Lung microvascular endothelial cell (primary cell): ENCODE results near the gene MOGAT1. TPM values are rescaled to one million over a fixed set of nuclear protein-coding genes. Genes with fewer than 3 reads are reported as not detected.

ENCODE experiments used
- DNase-seq, 2 donors: peaks; one replicate each; pipeline versions ENCODE4 v3.0.0 to v3.0.0-alpha.2; 2010; ENCODE audit warnings: low read depth in 2 of 2
- total RNA-seq: library from RNA; depleted of rRNA; stranded (reverse); fragments of >200 nt; gene quantifications from 2 replicates; pipeline ENCODE4 v1.2.1, GENCODE V29; 2014

Gene MOGAT1, protein sequence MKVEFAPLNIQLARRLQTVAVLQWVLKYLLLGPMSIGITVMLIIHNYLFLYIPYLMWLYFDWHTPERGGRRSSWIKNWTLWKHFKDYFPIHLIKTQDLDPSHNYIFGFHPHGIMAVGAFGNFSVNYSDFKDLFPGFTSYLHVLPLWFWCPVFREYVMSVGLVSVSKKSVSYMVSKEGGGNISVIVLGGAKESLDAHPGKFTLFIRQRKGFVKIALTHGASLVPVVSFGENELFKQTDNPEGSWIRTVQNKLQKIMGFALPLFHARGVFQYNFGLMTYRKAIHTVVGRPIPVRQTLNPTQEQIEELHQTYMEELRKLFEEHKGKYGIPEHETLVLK
- total RNA-seq: not detected in 2 replicates

GRCh38 chr2:222671259-222672067 lies at the start of gene MOGAT1:
TSS of gene MOGAT1 (plus strand) at chr2:222671658. CDS start at chr2:222671786, 128 bp downstream.
- DNase-seq: peak in 1 of 2 donors; percentile 26

- no peak for DNase-seq
These were observed 49.6 kb upstream of the MOGAT1 start for GRCh38 chr2:222621893-222622292.

DNA sequence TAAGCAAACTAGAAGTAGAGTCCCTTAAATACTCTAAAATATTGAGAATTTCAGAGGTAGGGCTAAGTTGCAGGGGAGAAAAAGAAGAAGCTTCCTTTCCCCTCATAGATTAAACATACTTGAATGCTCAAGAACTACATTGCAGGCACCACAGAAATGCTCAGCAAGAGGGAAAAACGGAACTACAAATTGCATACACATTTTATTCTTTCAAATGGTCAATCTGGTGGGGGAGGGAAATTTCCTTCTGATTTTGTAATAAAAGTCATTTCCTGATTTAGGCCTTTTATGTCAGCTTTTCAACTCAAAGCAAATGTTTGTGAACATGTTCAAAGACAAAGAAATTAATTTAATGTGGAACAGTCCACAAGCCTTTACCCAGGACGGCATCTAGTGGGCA lies 48.5 kb upstream of the MOGAT1 start:
- peak in 1 of 2 donors; percentile 7 for DNase-seq

DNA sequence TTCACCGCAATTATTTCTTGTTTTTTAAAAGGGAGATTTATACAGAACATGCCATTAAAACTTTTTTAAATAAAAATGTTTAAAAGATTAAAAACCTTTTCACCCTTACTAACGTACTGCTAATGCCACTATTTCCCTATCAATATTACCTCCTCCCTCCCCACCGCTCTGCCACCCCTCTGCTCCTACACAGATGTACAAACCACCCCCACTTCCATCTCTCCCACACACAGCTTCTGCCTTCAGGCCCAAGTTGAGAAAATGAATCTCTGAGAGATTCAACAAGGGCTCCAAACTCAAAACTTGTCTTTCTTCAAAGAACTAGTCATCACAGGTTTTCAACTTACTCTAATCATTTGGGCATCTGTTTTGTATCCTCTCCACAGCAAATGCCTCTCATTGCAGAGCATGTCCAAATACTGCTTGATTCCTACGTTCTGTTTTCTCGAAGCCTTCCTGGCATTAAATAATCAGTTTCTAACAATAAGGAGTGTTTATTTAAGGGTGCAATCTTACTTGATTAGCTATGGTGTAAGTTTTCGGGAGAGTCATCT lies 47.6 kb upstream of the MOGAT1 start:
- DNase-seq: no peak

DNA sequence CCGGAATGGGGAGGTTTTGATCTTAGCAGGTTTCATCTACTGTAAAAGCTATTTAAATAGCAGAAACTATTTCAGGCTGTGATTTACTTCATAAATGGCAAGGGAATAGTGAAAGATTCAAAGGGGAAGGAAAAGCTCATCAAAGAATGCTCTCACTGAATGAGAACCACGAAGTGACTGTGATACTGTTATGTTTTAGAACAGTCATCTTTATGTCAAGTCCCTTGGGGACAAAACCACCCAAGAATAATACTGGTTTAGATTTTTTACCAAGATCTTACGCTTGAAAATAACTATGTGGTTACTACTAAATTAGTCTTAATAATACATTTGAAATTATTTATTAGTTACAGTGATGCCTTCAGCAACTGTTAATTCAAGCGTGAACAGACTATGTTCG lies 43.7 kb upstream of the MOGAT1 start:
- DNase-seq: no peak

GRCh38 chr2:222635295-222635694 lies 36.2 kb upstream of the MOGAT1 start:
- no peak for DNase-seq

GRCh38 chr2:222637067-222637466 lies 34.4 kb upstream of the MOGAT1 start:
- no peak for DNase-seq

DNA sequence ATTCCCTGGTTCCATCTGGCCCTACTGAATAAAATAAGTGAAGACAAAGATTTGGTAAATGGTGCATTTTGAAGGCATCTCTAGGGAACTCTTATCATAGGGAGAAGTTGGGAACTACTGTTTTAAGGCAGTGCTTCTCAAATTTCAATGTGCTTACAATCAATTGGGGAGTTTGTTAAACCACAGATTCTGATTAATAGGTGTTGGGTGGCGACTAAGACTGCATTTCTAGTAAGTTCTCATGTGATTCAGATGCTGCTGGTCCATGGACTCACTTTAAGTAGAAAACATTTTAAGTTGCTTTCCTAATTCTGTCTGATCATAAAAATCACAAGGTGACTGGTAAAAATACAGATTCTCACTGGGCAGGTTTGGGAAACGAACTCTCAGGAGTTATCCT lies 30.1 kb upstream of the MOGAT1 start:
- DNase-seq: no peak

GRCh38 chr2:222643134-222643533 lies 28.3 kb upstream of the MOGAT1 start:
- DNase-seq: no peak

DNA sequence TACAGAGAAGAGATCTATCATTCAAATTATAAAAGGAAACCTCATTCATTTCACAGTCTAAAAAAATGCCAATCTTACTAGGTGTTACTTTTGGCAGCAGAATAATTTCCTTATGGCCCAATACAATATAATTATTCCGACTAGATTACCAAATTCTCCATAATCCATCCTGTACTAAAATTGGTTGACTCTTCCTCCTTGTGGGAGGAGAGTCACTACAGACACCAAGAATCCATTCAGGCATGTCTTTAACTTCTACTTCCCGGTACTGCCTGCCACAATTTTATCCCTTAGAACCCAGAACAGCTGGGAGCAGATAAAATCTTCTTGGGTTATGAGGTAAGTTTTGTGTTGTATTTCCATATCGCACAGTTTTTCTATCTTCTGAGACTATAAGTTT lies 25.4 kb upstream of the MOGAT1 start:
- no peak for DNase-seq

DNA sequence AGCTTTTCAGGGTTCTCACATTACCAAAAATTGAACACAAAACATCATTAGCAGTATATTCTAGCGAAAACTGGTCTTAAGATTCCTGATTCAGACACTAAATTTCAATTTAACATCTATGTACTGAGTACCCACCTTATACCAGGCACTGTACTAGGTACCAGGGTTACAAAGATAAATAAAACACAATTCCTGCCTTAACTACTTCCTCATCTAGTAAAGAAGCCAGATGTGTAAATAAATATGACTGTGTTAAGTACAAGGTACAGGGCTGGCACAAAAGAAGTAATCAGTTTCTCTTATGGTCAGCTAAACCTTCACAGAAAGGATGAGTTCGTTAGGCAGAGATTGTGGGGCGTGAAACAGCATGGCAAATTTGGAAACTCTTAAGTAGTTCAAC lies 21.7 kb upstream of the MOGAT1 start:
- DNase-seq: no peak

DNA sequence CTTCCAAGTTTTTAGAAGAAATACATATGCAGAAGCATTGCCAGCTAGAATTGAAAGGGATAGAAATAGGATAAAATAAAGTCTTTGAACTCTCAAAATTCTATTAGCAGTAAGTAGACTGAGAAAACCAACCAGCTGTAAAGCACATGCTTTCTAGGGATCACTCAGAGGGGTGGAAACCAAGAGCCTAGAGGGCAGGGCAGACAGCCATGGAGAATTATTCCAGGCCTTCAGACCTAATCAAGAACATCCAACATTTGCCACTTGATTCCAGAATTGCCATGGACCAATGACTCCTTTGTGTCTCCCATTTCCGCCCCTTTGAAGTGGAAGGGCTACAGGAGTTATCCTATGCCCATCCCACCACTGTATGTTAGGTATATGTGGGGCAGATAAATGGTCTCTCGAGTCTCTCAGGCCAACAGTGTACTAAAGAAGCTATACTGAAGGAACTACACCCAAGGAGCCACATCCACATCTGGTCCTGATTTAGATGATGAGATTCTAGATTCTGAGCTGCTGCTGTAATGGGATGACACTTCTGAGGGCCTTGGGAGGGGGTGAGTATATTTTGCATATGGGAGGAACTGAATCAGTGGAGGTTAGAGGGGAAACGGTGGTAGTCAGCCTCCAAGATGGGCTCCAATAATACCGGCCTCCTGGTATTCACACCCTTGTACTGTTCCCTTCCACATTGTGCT lies 19.6 kb upstream of the MOGAT1 start:
- no peak for DNase-seq

DNA sequence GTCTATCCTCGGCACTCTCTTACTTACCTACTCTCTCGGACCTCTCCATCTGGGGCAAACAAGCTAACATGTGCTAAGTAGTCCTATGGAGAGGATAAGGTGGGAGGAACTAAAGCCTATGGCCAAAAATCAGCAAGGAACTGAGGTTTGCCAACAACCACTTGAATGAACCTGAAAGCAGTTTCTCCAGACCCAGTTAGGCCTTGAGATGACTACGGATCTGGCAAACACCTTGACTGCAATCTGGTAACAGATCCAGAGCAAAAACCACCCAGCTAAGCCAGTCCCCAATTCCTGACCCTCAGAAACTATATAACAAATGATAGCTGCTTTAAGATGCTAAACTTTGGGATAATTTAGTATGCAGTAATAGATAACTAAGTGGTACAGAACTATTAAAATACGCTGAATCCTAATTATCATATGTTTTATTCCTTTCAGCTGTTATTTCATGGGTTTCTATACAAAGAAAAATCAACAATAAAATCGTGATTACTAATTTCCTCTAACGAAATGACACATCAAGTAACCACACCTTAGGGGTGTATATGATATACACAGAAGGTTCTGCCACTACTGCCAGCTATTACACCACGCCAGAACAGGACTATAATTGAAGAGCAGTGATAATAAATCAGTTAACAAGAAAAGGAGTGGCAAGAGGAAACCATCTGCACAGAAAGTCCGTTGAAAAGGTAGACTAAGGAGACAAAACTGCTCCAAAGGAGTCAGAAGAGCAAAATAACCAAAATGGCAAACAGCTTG lies 18.8 kb upstream of the MOGAT1 start:
- DNase-seq: peak; percentile 18 to 39

DNA sequence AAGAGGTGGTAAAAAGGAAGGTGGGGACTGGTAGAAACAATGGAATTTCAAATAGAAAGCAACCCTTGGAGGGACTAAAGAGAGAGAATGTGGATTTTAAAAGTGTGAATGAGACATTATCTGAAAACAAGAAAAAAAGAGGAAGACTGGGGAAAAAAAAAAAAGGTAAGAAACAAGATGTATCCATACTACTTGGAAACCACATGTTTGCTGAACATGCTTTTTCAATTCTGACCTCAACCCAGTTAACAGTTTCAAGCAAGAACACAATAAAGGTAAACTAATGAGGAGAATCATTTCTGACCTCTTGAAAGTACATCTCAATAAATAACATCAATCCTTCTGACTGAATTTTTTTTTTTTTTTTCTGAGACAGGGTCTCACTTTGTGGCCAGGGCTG lies 18.2 kb upstream of the MOGAT1 start:
- DNase-seq: no peak

- DNase-seq: peak; percentile 97 to 98
These were observed 15.5 kb upstream of the MOGAT1 start, which contains the start of gene FARSB for GRCh38 chr2:222655787-222656525. TSS of gene FARSB (minus strand) at chr2:222656092. CDS start at chr2:222656073, 19 bp downstream.

DNA sequence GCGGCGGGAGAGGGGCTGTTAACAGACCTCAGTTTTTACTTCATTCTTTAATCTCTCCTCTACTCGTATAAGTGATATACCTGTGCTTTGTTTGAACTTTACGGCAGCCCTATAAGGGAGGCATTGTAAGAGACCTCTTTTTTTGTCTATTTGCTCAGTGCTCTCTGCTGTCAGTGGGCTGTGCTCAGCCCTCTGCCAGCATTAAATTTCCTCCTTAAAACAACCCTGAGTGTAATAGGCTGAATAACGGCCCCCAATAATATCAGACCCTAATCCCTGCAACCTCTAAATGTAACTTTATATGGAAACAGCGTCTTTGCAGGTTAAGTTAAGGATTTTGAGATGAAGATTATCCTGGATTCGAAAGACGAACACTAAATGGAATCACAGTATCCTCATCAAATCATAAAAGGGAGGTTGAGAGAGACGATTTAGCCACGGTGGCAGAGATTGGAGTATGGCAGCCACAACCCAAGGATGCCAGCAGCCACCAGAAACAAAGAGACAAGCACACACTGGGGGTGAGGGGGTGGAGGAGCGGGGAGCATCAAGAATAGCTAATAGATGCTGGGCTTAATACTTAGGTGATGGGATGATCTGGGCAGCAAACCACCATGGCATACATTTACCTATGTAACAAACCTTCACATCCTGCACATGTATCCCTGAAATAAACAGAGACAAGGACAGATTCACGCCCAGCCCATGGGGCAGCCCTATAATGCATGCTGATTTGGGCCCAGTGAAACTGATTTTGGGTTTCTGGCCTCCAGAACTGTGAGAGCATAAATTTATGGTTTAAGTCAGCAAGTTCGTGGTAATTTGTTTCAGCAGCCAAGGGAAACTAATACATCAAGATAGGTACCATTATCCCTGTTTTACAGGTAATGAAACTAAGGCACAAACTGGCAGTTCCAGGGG lies 14.7 kb upstream of the MOGAT1 start:
- no peak for DNase-seq

GRCh38 chr2:222663479-222663878 lies 8.0 kb upstream of the MOGAT1 start:
- DNase-seq: no peak

- no peak for DNase-seq
These were observed 2.8 kb upstream of the MOGAT1 start for GRCh38 chr2:222668494-222669154.

- no peak for DNase-seq
These were observed 2.1 kb upstream of the MOGAT1 start for GRCh38 chr2:222669353-222669752.
